ENCODE data around the gene INAFM2. TPM values are rescaled to one million over a fixed set of nuclear protein-coding genes. Genes with fewer than 3 reads are reported as not detected.

INAFM2 gene
- total and polyA plus RNA-seq, 2 donors (not counting 1 experiment from before 2014, with no cell fraction given) = 8.9 to 11.0 TPM

- Histone ChIP-seq H3K36me3 (ENCODE audit: control insufficient read depth, insufficient read depth, low read length) (no peaks in the 10 kb centered on the region), H4K20me1 (ENCODE audit: control insufficient read depth, extremely low read depth, insufficient read depth, low read length) (no peaks in the 10 kb centered on the region), H3K4me2 (ENCODE audit: extremely low read depth, insufficient read depth, low read length) (no peak overlapping the region), H2AFZ (ENCODE audit: low read length) (no peak overlapping the region), H3K27me3 (ENCODE audit: control insufficient read depth, insufficient read depth, low read length) (peaks cover 24% of the 10 kb centered on the region), H3K9ac (ENCODE audit: insufficient read depth, low read length) (no peak overlapping the region), H3K27ac (ENCODE audit: insufficient read depth, low read length) (no peak overlapping the region), H3K9me3 (ENCODE audit: control insufficient read depth, insufficient read depth, low read depth, low read length) (no peaks in the 10 kb centered on the region), H3K4me1 (ENCODE audit: control insufficient read depth, extremely low read depth, insufficient read depth, low read length) (peaks cover 3% of the 10 kb centered on the region), H3K79me2 (ENCODE audit: control insufficient read depth, insufficient read depth, low read length) (no peaks in the 10 kb centered on the region), H3K4me3 (replicated peaks in 1 of 4; ENCODE audit: control extremely low read depth in 1 of 4, insufficient read depth in 1 of 4, low read depth in 3 of 4, low read length in 4 of 4) (no peak overlapping the region)
- DNase-seq (ENCODE audit: low read depth in 2 of 2) = peak; percentile 43 to 44
- TF ChIP-seq EZH2 (IDR thresholded peaks at IDR 0.05; ENCODE audit: low read length, missing control alignments) (no peak), CTCF (conservative IDR thresholded peaks at IDR 0.05 in 1 of 2, IDR thresholded peaks at IDR 0.05 in 1 of 2; ENCODE audit: low read depth in 1 of 2, low read length in 2 of 2) (peak; percentile 58 to 66)
Measured at GRCh38 chr15:40354408-40355171, 31.1 kb downstream of the INAFM2 start.

- no peaks in the 10 kb centered on the region for H3K79me2 ChIP-seq (ENCODE audit: control insufficient read depth, insufficient read depth, low read length)
- no peaks in the 10 kb centered on the region for H3K36me3 ChIP-seq (ENCODE audit: control insufficient read depth, insufficient read depth, low read length)
- H2AFZ ChIP-seq (ENCODE audit: low read length) = no peak overlapping the region
- no peak for TF ChIP-seq EZH2 (IDR thresholded peaks at IDR 0.05; ENCODE audit: low read length, missing control alignments)
- no peak overlapping the region for H3K9ac ChIP-seq (ENCODE audit: insufficient read depth, low read length)
- H3K9me3 ChIP-seq (ENCODE audit: control insufficient read depth, insufficient read depth, low read depth, low read length) = no peaks in the 10 kb centered on the region
- H3K27ac ChIP-seq (ENCODE audit: insufficient read depth, low read length) = no peak overlapping the region
- no peak overlapping the region for H3K4me2 ChIP-seq (ENCODE audit: extremely low read depth, insufficient read depth, low read length)
- no peak overlapping the region for H3K4me3 ChIP-seq (replicated peaks in 1 of 4; ENCODE audit: control extremely low read depth in 1 of 4, insufficient read depth in 1 of 4, low read depth in 3 of 4, low read length in 4 of 4)
- H3K27me3 ChIP-seq (ENCODE audit: control insufficient read depth, insufficient read depth, low read length) = peaks cover 31% of the 10 kb centered on the region
- peaks cover 3% of the 10 kb centered on the region for H3K4me1 ChIP-seq (ENCODE audit: control insufficient read depth, extremely low read depth, insufficient read depth, low read length)
- no peak for DNase-seq (ENCODE audit: low read depth in 2 of 2)
- no peaks in the 10 kb centered on the region for H4K20me1 ChIP-seq (ENCODE audit: control insufficient read depth, extremely low read depth, insufficient read depth, low read length)
Measured at GRCh38 chr15:40355976-40356585, 32.6 kb downstream of the INAFM2 start.

GRCh38 chr15:40357246-40357645, 33.8 kb downstream of the INAFM2 start:
- no peak overlapping the region for H3K4me3 ChIP-seq (replicated peaks in 1 of 4; ENCODE audit: control extremely low read depth in 1 of 4, insufficient read depth in 1 of 4, low read depth in 3 of 4, low read length in 4 of 4)
- DNase-seq (ENCODE audit: low read depth in 2 of 2) = no peak
- no peak overlapping the region for H3K4me2 ChIP-seq (ENCODE audit: extremely low read depth, insufficient read depth, low read length)

More at GRCh38 chr15:40357246-40357645, 33.8 kb downstream of the INAFM2 start:
- TF ChIP-seq EZH2 (IDR thresholded peaks at IDR 0.05; ENCODE audit: low read length, missing control alignments) (no peak), CTCF (conservative IDR thresholded peaks at IDR 0.05 in 1 of 2, IDR thresholded peaks at IDR 0.05 in 1 of 2; ENCODE audit: low read depth in 1 of 2, low read length in 2 of 2) (no peak)
- H4K20me1 ChIP-seq (ENCODE audit: control insufficient read depth, extremely low read depth, insufficient read depth, low read length) = no peaks in the 10 kb centered on the region
- no peak overlapping the region for H3K27ac ChIP-seq (ENCODE audit: insufficient read depth, low read length)
- peaks cover 3% of the 10 kb centered on the region for H3K4me1 ChIP-seq (ENCODE audit: control insufficient read depth, extremely low read depth, insufficient read depth, low read length)
- H3K9ac ChIP-seq (ENCODE audit: insufficient read depth, low read length) = no peak overlapping the region
- no peaks in the 10 kb centered on the region for H3K9me3 ChIP-seq (ENCODE audit: control insufficient read depth, insufficient read depth, low read depth, low read length)
- no peak overlapping the region for H2AFZ ChIP-seq (ENCODE audit: low read length)
- H3K27me3 ChIP-seq (ENCODE audit: control insufficient read depth, insufficient read depth, low read length) = peaks cover 35% of the 10 kb centered on the region
- H3K36me3 ChIP-seq (ENCODE audit: control insufficient read depth, insufficient read depth, low read length) = no peaks in the 10 kb centered on the region
- no peaks in the 10 kb centered on the region for H3K79me2 ChIP-seq (ENCODE audit: control insufficient read depth, insufficient read depth, low read length)
